Ishikawa (cell line): Measurements from ENCODE around the gene GALNT4.

Experiments used
- CEBPB ChIP-seq: IDR thresholded peaks from 2 replicates; pipeline ENCODE4 v1.6.1; 2012
- CREB1 ChIP-seq: IDR thresholded peaks from 2 replicates; pipeline ENCODE4 v1.6.1; 2012; ENCODE audit warnings: low read depth
- EGR1 ChIP-seq: IDR thresholded peaks from 2 replicates; pipeline ENCODE4 v1.6.1; 2012
- EP300 ChIP-seq: IDR thresholded peaks from 2 replicates; pipeline ENCODE4 v1.6.1; 2012; ENCODE audit warnings: borderline replicate concordance
- FOXM1 ChIP-seq: IDR thresholded peaks from 2 replicates; pipeline ENCODE4 v1.6.1; 2012; ENCODE audit warnings: low read depth, borderline replicate concordance
- NFIC ChIP-seq: IDR thresholded peaks from 2 replicates; pipeline ENCODE4 v1.6.1; 2012
- RAD21 ChIP-seq: IDR thresholded peaks from 2 replicates; pipeline ENCODE4 v1.6.1; 2012; ENCODE audit warnings: low read depth
- REST ChIP-seq: IDR thresholded peaks from 2 replicates; pipeline ENCODE4 v1.6.1; 2012; ENCODE audit warnings: low read depth, mild to moderate bottlenecking
- TAF1 ChIP-seq: IDR thresholded peaks from 2 replicates; pipeline ENCODE4 v1.6.1; 2012; ENCODE audit warnings: low read depth, mild to moderate bottlenecking
- TCF12 ChIP-seq: IDR thresholded peaks from 2 replicates; pipeline ENCODE4 v1.6.1; 2012; ENCODE audit warnings: low read depth
- TEAD4 ChIP-seq: IDR thresholded peaks from 2 replicates; pipeline ENCODE4 v1.6.1; 2012
- YY1 ChIP-seq: IDR thresholded peaks from 2 replicates; pipeline ENCODE4 v1.6.1; 2012; ENCODE audit warnings: low read depth
- ZBTB7A ChIP-seq: IDR thresholded peaks from 2 replicates; pipeline ENCODE4 v1.6.1; 2012; ENCODE audit warnings: low read depth
- TF ChIP-seq, protein P1 (sequence below): IDR thresholded peaks from 2 replicates; pipeline ENCODE4 v1.6.1; 2012
- TF ChIP-seq, protein P2 (sequence below): IDR thresholded peaks from 2 replicates; pipeline ENCODE4 v1.6.1; 2012

The GALNT4 gene

GRCh38 chr12:89537389-89537788 is 12.8 kb upstream of the GALNT4 start:
- TF ChIP-seq, protein P1, sequence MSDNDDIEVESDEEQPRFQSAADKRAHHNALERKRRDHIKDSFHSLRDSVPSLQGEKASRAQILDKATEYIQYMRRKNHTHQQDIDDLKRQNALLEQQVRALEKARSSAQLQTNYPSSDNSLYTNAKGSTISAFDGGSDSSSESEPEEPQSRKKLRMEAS: no peak
- TF ChIP-seq YY1: no peak
- TF ChIP-seq TEAD4: no peak
- no peak for TF ChIP-seq NFIC
- no peak for TF ChIP-seq RAD21
- no peak for TF ChIP-seq EP300
- no peak for TF ChIP-seq ZBTB7A
- no peak for TF ChIP-seq REST
- no peak for TF ChIP-seq FOXM1
- no peak for TF ChIP-seq TAF1
- TF ChIP-seq CREB1: no peak
- TF ChIP-seq, protein P2, sequence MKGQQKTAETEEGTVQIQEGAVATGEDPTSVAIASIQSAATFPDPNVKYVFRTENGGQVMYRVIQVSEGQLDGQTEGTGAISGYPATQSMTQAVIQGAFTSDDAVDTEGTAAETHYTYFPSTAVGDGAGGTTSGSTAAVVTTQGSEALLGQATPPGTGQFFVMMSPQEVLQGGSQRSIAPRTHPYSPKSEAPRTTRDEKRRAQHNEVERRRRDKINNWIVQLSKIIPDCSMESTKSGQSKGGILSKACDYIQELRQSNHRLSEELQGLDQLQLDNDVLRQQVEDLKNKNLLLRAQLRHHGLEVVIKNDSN: no peak
- TF ChIP-seq CEBPB: no peak
- TF ChIP-seq TCF12: no peak
- no peak for TF ChIP-seq EGR1

DNA sequence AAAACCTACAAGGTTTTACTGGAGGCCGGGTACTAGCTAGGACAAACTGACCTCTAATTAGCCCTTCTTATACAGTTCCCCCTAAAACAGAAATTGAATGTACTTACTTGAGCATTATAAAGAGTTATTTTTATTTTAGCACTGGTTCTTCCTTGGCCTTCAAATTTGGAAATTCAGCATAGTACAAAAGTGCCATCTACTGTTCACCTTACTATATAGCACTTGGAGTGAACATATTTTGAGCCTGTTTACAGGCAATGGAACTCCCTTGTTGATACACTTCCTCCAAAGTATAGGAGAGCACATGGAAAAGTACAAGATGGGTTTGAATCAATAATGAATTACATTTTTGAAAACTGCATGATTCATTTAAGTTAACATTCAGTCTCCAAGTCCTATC is 5.1 kb upstream of the GALNT4 start:
- TF ChIP-seq RAD21: peak; percentile 87
- TF ChIP-seq REST: no peak
- TF ChIP-seq YY1: no peak

GRCh38 chr12:89528434-89528833 is 3.8 kb upstream of the GALNT4 start:
- TF ChIP-seq, protein P2: no peak
- no peak for TF ChIP-seq TCF12
- no peak for TF ChIP-seq YY1
- TF ChIP-seq RAD21: no peak
- no peak for TF ChIP-seq NFIC
- TF ChIP-seq TAF1: no peak
- no peak for TF ChIP-seq FOXM1
- TF ChIP-seq EGR1: no peak

- TF ChIP-seq NFIC (no peak), ZBTB7A (no peak), FOXM1 (peak; percentile 53; the same call in 1 of the 2 replicates), EGR1 (no peak), TAF1 (no peak; the same call in 1 of the 2 replicates), REST (no peak), CEBPB (no peak), RAD21 (no peak), CREB1 (peak; percentile 84), TCF12 (peak; percentile 42; the same call in 1 of the 2 replicates), YY1 (peak; percentile 75), EP300 (no peak), TEAD4 (peak; percentile 34; the same call in 1 of the 2 replicates)
- TF ChIP-seq, protein P1: peak; percentile 89
- TF ChIP-seq, protein P2: peak; percentile 51; the same call in 1 of the 2 replicates
Measured at GRCh38 chr12:89525824-89526770, 1.5 kb upstream of the GALNT4 start, which contains the start of gene POC1B. Gene POC1B (minus strand): TSS chr12:89526047. CDS start chr12:89525895, 152 bp downstream.
